Naive thymus-derived CD4-positive, alpha-beta T cell (primary cell): ENCODE measurements around the gene LTF. TPM values are rescaled to one million over a fixed set of nuclear protein-coding genes. Genes with fewer than 3 reads are reported as not detected.

Source experiments
- ATAC-seq: fragments of 150-1000 bp; cut with Tn5 transposase; 2 replicates; pipeline ENCODE4 v1.10.0; 2021; ENCODE audit warnings: mild to moderate bottlenecking, moderate library complexity
- CTCF ChIA-PET: fragments of 350-600 bp; sonication (Branson Sonifier 250); formaldehyde crosslinking; loops from one replicate; lab custom pipeline; 2021; ENCODE audit warnings: antibody characterized with exemption; lab: Charles Lee
- POLR2A ChIA-PET: fragments of 350-600 bp; sonication (Branson Sonifier 250); formaldehyde crosslinking; loops from one replicate; lab custom pipeline; 2021; ENCODE audit warnings: antibody characterized with exemption, inconsistent platforms; lab: Charles Lee
- DNase-seq, 9 donors: peaks; one replicate each; pipeline versions ENCODE4 v3.0.0 to v3.0.0-alpha.2; 2020 to 2022; ENCODE audit warnings: mixed read lengths in 1 of 9
- H3K27ac ChIP-seq: one replicate; pipeline ENCODE4 v1.7.0; 2013; ENCODE audit warnings: mild to moderate bottlenecking, low read depth, low read length, moderate library complexity
- H3K27me3 ChIP-seq, 2 donors: one replicate each; pipeline ENCODE4 v1.7.0; 2013; ENCODE audit warnings: low read length in 2 of 2, mild to moderate bottlenecking in 2 of 2, moderate library complexity in 2 of 2; ENCODE audit not compliant: control insufficient read depth in 2 of 2, insufficient read depth in 2 of 2
- H3K36me3 ChIP-seq, 3 experiments: 1 replicate in 2 of 3; 2 replicates in 1 of 3; pipeline ENCODE4 v1.7.0; 2013; ENCODE audit warnings: low read length in 3 of 3, mild to moderate bottlenecking in 3 of 3, moderate library complexity in 1 of 3; ENCODE audit not compliant: insufficient read depth in 3 of 3, control insufficient read depth in 2 of 3
- H3K4me1 ChIP-seq, 2 donors: one replicate each; pipeline ENCODE4 v1.7.0; 2013; ENCODE audit warnings: low read length in 2 of 2, mild to moderate bottlenecking in 2 of 2, moderate library complexity in 1 of 2; ENCODE audit not compliant: control insufficient read depth in 2 of 2, insufficient read depth in 2 of 2
- H3K4me3 ChIP-seq: 2 replicates; pipeline ENCODE4 v1.7.0; 2013; ENCODE audit warnings: mild to moderate bottlenecking, low read length
- H3K9me3 ChIP-seq, 3 experiments: 1 replicate in 2 of 3; 2 replicates in 1 of 3; pipeline ENCODE4 v1.7.0; 2013; ENCODE audit warnings: low read length in 3 of 3; ENCODE audit not compliant: control insufficient read depth in 2 of 3
- H3K27ac Mint-ChIP-seq, 9 donors: one replicate each; pipeline ENCODE4 v1.8.0; 2020 to 2022; ENCODE audit warnings: mixed read lengths in 9 of 9, mild to moderate bottlenecking in 8 of 9, moderate library complexity in 5 of 9, inconsistent platforms in 2 of 9
- H3K27me3 Mint-ChIP-seq, 5 donors: one replicate each; pipeline ENCODE4 v1.8.0; 2021 to 2022; ENCODE audit warnings: mixed read lengths in 5 of 5, mild to moderate bottlenecking in 1 of 5
- H3K36me3 Mint-ChIP-seq, 5 donors: one replicate each; pipeline ENCODE4 v1.8.0; 2020 to 2022; ENCODE audit warnings: mixed read lengths in 5 of 5, mild to moderate bottlenecking in 3 of 5, inconsistent platforms in 1 of 5
- H3K4me1 Mint-ChIP-seq, 7 donors: one replicate each; pipeline ENCODE4 v1.8.0; 2020 to 2022; ENCODE audit warnings: mixed read lengths in 7 of 7, mild to moderate bottlenecking in 3 of 7, inconsistent platforms in 1 of 7
- H3K4me3 Mint-ChIP-seq, 10 donors: one replicate each; pipeline ENCODE4 v1.8.0; 2020 to 2022; ENCODE audit warnings: mild to moderate bottlenecking in 10 of 10, mixed read lengths in 10 of 10, moderate library complexity in 6 of 10, inconsistent platforms in 2 of 10
- H3K9me3 Mint-ChIP-seq, 11 donors: one replicate each; pipeline ENCODE4 v1.8.0; 2020 to 2022; ENCODE audit warnings: mixed read lengths in 11 of 11, mild to moderate bottlenecking in 4 of 11, inconsistent platforms in 1 of 11, moderate library complexity in 1 of 11
- intact Hi-C, 2 donors: fragments of 100-400 bp; cut with micrococcal nuclease; formaldehyde crosslinking; loops; one replicate each; pipeline ENCODE4 v1.15.1; 2023
- polyA plus RNA-seq, 2 donors: library from polyadenylated mRNA; unstranded; fragments of 300-500 nt; fragmentation: Illumina TruSeq; gene quantifications; one replicate each; pipeline ENCODE4 v1.2.3, GENCODE V29; 2021
- total RNA-seq, 6 experiments: library from RNA in 5 of 6; stranded (reverse) in 5 of 6; gene quantifications; 1 replicate in 5 of 6; 2 replicates in 1 of 6; pipeline ENCODE4 v1.2.3 and lab custom pipeline; 2021 to 2026

LTF gene
- total and polyA plus RNA-seq, 7 experiments from 2014 or later = 0.78 TPM; not detected in 6

- ChIA-PET POLR2A (no interaction called here), CTCF (no interaction called here)
- Mint-ChIP-seq H3K27me3 (peaks cover 23 to 53% (median 43%) of the 10 kb centered on the region in 5 donors), H3K36me3 (no peaks in the 10 kb centered on the region), H3K9me3 (no peaks in the 10 kb centered on the region), H3K27ac (no peak overlapping the region), H3K4me1 (peaks cover 0 to 4% (median 0%) of the 10 kb centered on the region in 7 donors), H3K4me3 (no peak overlapping the region)
- Histone ChIP-seq H3K36me3 (no peaks in the 10 kb centered on the region), H3K4me3 (no peak overlapping the region), H3K27me3 (peaks cover 0 to 3% of the 10 kb centered on the region in 2 donors), H3K9me3 (no peaks in the 10 kb centered on the region), H3K27ac (no peak overlapping the region), H3K4me1 (no peaks in the 10 kb centered on the region)
- ATAC-seq (no peak), DNase-seq (peak in 1 of 9 donors; percentile 15)
- intact Hi-C loops = no loop called here
Measured at GRCh38 chr3:46466871-46467403, 2.2 kb upstream of the LTF start.

- CTCF ChIA-PET = no interaction called here
- peaks cover 25 to 58% (median 40%) of the 10 kb centered on the region in 5 donors for H3K27me3 Mint-ChIP-seq
- H3K9me3 Mint-ChIP-seq = peaks cover 0 to 2% (median 0%) of the 10 kb centered on the region in 11 donors
- Histone ChIP-seq H3K9me3 (no peaks in the 10 kb centered on the region), H3K27ac (no peak overlapping the region), H3K4me1 (no peaks in the 10 kb centered on the region), H3K36me3 (no peaks in the 10 kb centered on the region), H3K4me3 (no peak overlapping the region), H3K27me3 (peaks cover 0 to 3% of the 10 kb centered on the region in 2 donors)
- H3K4me3 Mint-ChIP-seq = no peak overlapping the region
- no peak for DNase-seq
- no peak for ATAC-seq
- POLR2A ChIA-PET = no interaction called here
- intact Hi-C loops = no loop called here
- no peaks in the 10 kb centered on the region for H3K36me3 Mint-ChIP-seq
- H3K4me1 Mint-ChIP-seq = peaks cover 0 to 4% (median 0%) of the 10 kb centered on the region in 7 donors
- no peak overlapping the region for H3K27ac Mint-ChIP-seq
Measured at GRCh38 chr3:46466273-46466672, 1.6 kb upstream of the LTF start.

- Histone ChIP-seq H3K27ac (no peak overlapping the region), H3K36me3 (no peaks in the 10 kb centered on the region), H3K9me3 (no peaks in the 10 kb centered on the region), H3K27me3 (peaks cover 0 to 3% of the 10 kb centered on the region in 2 donors), H3K4me3 (no peak overlapping the region), H3K4me1 (no peaks in the 10 kb centered on the region)
- ATAC-seq (no peak), DNase-seq (no peak)
- CTCF ChIA-PET = no interaction called here
- H3K4me1 Mint-ChIP-seq = peaks cover 0 to 4% (median 0%) of the 10 kb centered on the region in 7 donors
- intact Hi-C loops = no loop called here
- H3K9me3 Mint-ChIP-seq = peaks cover 0 to 4% (median 0%) of the 10 kb centered on the region in 11 donors
- H3K27me3 Mint-ChIP-seq = peaks cover 33 to 65% (median 40%) of the 10 kb centered on the region in 5 donors
- H3K4me3 Mint-ChIP-seq = no peak overlapping the region
- no peaks in the 10 kb centered on the region for H3K36me3 Mint-ChIP-seq
- no peak overlapping the region for H3K27ac Mint-ChIP-seq
- POLR2A ChIA-PET = no interaction called here
Measured at GRCh38 chr3:46465196-46465520, 453 bp upstream of the LTF start.

- Mint-ChIP-seq H3K4me1 (peaks cover 0 to 4% (median 0%) of the 10 kb centered on the region in 7 donors), H3K9me3 (peaks cover 0 to 4% (median 0%) of the 10 kb centered on the region in 11 donors), H3K27me3 (peaks cover 37 to 75% (median 43%) of the 10 kb centered on the region in 5 donors), H3K36me3 (no peaks in the 10 kb centered on the region), H3K4me3 (no peak overlapping the region), H3K27ac (no peak overlapping the region)
- H3K36me3 ChIP-seq = no peaks in the 10 kb centered on the region
- H3K27me3 ChIP-seq = peaks cover 0 to 3% of the 10 kb centered on the region in 2 donors
- no peak overlapping the region for H3K27ac ChIP-seq
- no peak overlapping the region for H3K4me3 ChIP-seq
- H3K4me1 ChIP-seq = no peaks in the 10 kb centered on the region
- ChIA-PET CTCF (no interaction called here), POLR2A (no interaction called here)
- ATAC-seq = no peak
- intact Hi-C loops = no loop called here
- peak in 1 of 9 donors; percentile 10 for DNase-seq
- H3K9me3 ChIP-seq = no peaks in the 10 kb centered on the region
Measured at GRCh38 chr3:46463868-46464241, 850 bp downstream of the LTF start.

- Histone ChIP-seq H3K27me3 (peaks cover 0 to 3% of the 10 kb centered on the region in 2 donors), H3K27ac (no peak overlapping the region), H3K4me1 (no peaks in the 10 kb centered on the region), H3K9me3 (no peaks in the 10 kb centered on the region), H3K36me3 (no peaks in the 10 kb centered on the region), H3K4me3 (no peak overlapping the region)
- ATAC-seq = no peak
- POLR2A ChIA-PET = no interaction called here
- CTCF ChIA-PET = interaction anchor here (0.7 to 1.3 kb wide), 2 partner anchors 28 to 167 kb away, joined by 4 read pairs; no protein-coding TSS in a partner anchor
- Mint-ChIP-seq H3K4me1 (peaks cover 0 to 4% (median 0%) of the 10 kb centered on the region in 7 donors), H3K36me3 (no peaks in the 10 kb centered on the region), H3K27me3 (peaks cover 37 to 75% (median 43%) of the 10 kb centered on the region in 5 donors), H3K27ac (no peak overlapping the region), H3K9me3 (peaks cover 0 to 4% (median 0%) of the 10 kb centered on the region in 11 donors), H3K4me3 (no peak overlapping the region)
- DNase-seq = peak in 1 of 9 donors; percentile 15
- intact Hi-C loops = no loop called here
Measured at GRCh38 chr3:46463120-46463867, 1.4 kb downstream of the LTF start.

- Mint-ChIP-seq H3K4me3 (no peak overlapping the region), H3K9me3 (peaks cover 0 to 4% (median 0%) of the 10 kb centered on the region in 11 donors), H3K4me1 (peaks cover 0 to 4% (median 0%) of the 10 kb centered on the region in 7 donors), H3K36me3 (no peaks in the 10 kb centered on the region), H3K27me3 (peaks cover 37 to 75% (median 43%) of the 10 kb centered on the region in 5 donors), H3K27ac (no peak overlapping the region)
- Histone ChIP-seq H3K36me3 (no peaks in the 10 kb centered on the region), H3K9me3 (no peaks in the 10 kb centered on the region), H3K4me3 (no peak overlapping the region), H3K27ac (no peak overlapping the region), H3K27me3 (peaks cover 0 to 3% of the 10 kb centered on the region in 2 donors), H3K4me1 (no peaks in the 10 kb centered on the region)
- CTCF ChIA-PET = interaction anchor here (0.7 to 1.3 kb wide), 2 partner anchors 29 to 167 kb away, joined by 4 read pairs; no protein-coding TSS in a partner anchor
- POLR2A ChIA-PET = no interaction called here
- intact Hi-C loops = no loop called here
- DNase-seq (no peak), ATAC-seq (no peak)
Measured at GRCh38 chr3:46462511-46462910, 2.2 kb downstream of the LTF start.
